ENCODE results near the gene PGM5.
"Not testable (repeated sequence)": the region's sequence is repeated elsewhere in the genome, so short reads cannot be mapped to it uniquely, and the experiment has no call there.

PGM5 gene

DNA sequence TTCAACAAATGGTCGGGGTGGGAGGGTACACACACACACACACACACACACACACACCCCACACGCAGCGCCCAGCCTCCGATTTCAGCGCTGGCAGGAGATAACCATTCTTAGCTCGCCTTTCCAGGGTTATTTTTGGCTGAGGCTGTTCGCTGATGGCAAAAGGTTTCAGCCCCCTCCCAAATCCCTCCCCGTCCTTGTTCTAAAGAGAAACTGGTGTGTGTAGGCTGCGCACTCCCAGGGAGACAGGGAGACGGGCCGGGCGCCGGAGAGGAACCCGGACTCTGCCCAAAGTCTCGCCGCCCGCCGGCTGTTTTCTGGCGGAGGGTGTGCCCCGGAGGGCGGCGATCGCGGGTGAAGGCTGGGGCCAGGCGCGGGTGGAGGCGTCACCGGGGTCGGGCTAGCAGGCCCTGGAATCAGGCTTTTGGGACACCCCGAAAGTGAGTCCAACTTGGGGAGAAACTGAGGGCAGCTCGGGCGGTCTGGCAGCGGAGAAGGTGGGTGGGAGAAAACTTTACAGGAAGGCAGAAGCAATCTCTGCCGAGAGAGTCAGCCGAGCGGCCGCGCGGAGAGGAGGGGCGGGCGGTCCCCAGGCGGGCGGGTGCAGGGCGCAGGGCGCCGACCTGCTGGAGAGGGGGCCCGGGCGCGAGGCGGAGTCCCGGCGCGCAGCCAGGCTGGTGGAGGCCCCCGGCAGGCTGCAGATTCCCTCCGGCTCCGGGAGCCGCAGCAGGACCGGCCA is at the start of gene PGM5:
TSS of gene PGM5 (plus strand) at position 232 of the 739 bp plus-strand sequence. CDS start 517 bp downstream, outside the sequence.
- not testable (repeated sequence) for DNase-seq

DNA sequence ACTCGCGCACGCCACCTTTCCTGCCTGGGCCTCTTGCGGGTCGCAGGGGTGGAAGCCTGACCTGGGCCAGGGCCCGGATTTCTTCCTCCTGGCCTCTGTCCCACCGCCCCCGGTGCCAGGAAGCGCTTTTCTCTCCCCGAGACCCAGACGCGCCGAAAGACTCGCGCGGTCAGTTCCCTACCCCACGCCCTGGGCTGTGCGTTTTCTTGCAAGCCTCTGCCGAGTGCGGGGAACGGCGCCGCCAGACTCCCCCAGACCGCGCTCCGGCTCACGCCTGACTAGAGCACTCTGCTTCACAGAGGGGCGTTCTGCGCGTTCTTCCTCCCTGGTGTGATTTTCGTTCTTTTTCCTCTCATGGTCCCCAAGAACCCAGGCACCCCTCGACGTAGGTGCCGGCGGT is 49.3 kb upstream of the PGM5 start:
- not testable (repeated sequence) for DNase-seq

- DNase-seq: not testable (repeated sequence)
Measured at GRCh38 chr9:68307654-68308053, 48.8 kb upstream of the PGM5 start.

DNA sequence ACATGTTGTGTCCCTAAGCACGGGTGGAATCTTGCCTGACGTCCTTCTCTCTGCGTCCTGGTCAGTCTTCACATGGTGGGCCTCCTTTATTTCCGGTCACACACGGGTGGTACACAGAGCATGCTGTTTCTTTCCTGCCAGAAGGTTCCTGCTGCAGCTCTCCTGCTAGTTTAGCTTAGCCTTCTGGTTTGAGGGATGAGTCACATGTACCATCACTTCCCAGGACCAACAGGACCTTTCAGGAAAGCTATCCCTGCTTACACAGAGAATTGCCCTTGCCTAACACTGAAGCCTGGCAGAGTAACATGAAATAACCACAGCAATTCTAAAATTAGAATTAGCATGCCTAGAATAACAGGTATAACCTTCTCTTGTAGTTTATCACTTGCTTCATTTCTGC is 45.2 kb upstream of the PGM5 start:
- DNase-seq: not testable (repeated sequence)

GRCh38 chr9:68318209-68318608 is 38.2 kb upstream of the PGM5 start:
- not testable (repeated sequence) for DNase-seq

- DNase-seq: not testable (repeated sequence)
Measured at GRCh38 chr9:68323749-68324148, 32.7 kb upstream of the PGM5 start.

GRCh38 chr9:68324518-68324917 is 31.9 kb upstream of the PGM5 start:
- DNase-seq: not testable (repeated sequence)

- not testable (repeated sequence) for DNase-seq
Measured at GRCh38 chr9:68329106-68329505, 27.3 kb upstream of the PGM5 start.

DNA sequence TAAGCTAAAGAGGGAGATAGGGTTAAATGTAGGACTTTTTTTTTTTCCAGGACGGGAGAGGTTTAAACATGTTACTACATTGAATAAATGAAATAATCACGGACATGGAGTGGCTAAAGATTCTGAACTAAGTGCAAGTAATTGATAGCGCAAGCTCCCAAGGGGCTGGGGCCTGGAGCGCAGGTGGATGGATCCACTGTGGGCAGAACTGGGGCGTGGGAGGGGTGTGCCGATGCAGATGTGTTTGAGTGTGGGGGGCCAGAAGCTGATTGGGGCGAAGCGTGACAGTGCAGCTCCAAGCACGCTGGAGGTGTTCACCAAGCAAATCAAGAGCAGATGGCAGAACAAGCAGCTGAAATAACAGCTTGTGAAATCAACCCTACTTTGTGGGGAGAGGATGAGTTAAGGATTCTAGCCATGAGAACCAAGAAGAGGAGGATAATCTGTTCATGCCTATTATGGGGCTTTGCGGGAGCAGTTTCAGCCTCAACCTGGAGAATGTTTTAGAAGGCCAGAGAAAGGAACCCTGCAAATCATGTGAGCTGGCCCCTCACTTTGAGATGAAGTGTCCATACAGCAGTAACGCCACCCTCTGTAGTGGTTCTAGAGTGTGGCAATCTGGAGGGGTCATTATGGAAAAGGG is 25.8 kb upstream of the PGM5 start:
- DNase-seq: not testable (repeated sequence)

DNA sequence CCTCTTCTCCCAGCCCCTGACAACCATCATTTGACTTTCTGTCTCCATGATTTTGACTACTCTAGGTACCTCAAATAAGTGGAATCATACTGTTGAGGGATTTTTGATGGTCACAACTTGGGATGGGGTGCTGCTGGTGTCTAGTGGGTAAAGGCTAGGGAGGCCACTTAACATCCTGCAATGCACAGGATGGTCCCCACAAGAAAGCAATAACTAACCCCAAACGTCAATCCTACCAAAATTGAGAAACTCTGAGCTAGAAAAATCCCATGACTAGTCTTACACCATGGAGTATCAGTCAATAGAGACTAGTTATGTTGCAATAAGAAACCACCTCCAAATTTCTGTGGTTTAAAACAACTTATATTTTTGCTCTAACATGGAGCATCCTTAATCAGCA is 24.3 kb upstream of the PGM5 start:
- DNase-seq: not testable (repeated sequence)

DNA sequence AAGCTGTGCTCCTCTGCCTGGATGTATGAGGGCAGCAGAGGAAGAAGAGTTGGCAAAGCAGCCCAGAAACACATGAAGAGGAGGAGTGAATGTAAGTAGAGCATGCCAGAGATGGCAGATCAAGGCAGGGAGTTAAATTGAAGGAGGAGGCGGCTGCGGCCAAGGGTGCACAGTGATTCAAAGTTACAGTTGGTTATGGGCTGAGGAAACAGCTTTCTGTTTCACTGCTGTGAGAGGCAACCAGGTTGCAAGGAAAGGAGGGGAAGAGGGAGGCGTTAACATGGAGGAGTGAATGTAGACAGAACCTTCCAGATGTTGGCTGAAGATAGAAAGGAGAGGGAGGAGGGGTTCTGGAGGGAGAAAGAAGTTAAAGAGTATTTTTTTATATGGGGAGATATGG is 20.5 kb upstream of the PGM5 start:
- not testable (repeated sequence) for DNase-seq

DNA sequence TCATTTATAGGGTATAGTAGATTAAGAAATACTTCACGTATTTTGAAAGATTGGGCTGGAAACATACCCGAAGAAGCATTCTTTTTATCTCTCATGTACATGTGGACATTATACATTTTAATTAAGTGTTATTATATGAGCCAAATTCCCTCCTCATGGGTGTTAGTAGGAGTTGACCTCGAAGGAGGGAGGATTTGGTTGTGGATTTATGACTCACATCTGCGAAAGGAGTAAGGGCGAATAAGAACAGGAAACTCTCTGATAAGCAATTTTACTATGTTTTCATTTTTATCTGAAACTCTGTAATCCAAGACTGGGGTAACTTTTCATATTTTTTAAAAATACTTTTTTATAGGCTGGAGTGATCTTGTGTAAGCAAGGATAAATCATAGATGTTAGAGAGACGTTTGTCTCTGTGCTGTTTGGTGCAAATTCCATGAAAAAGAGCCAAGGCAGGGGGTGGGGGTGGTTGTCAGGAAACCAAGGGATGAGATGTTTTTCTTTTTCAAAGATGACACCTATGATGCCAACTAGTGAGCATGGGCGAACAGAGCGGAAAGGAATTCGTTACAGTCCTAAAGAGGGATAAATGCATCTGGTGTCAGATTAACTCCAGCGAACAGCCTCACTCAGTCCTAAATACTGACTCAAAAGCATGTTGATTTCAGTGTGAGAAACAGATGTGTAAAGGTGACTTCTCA is 19.6 kb upstream of the PGM5 start:
- not testable (repeated sequence) for DNase-seq

DNA sequence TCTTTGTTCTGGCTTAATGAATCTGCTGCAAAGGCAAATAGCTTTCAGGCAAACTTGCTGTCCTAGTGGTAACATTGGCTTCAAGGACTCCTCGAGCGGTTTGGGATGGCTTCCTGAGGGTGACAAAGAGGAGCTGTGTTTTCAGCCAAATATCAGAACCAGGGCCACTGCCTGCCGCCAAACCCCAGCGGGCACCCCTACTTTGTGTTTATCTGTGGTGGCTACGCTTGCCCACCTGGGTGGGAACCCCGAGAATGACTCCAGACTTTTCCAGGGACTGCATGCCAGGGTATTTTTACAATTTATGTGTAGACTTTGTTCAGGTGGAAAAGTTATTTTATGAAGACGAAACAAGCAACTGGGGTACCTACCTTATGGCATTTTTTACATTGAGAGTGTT is 18.4 kb upstream of the PGM5 start:
- not testable (repeated sequence) for DNase-seq

- not testable (repeated sequence) for DNase-seq
Measured at GRCh38 chr9:68342265-68343025, 14.0 kb upstream of the PGM5 start.

DNA sequence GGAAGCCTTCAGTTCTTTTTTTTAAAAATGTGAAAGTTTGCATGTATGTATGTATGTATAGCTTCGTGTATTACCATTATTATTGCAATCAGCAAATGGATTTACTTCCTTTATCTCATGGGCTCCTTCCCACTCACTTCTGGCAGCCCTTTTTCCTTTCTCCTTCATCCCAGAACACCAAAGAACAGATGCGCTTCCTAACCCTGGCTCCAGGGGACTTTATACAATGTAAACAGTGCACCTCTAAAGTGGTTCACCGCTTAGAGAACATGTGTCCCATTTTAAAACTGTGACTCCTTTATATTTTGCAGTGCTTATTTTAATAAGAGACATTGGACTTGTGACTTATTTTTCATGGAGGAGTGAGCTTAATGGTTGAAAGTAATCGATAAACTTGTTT is 13.2 kb upstream of the PGM5 start:
- not testable (repeated sequence) for DNase-seq

DNA sequence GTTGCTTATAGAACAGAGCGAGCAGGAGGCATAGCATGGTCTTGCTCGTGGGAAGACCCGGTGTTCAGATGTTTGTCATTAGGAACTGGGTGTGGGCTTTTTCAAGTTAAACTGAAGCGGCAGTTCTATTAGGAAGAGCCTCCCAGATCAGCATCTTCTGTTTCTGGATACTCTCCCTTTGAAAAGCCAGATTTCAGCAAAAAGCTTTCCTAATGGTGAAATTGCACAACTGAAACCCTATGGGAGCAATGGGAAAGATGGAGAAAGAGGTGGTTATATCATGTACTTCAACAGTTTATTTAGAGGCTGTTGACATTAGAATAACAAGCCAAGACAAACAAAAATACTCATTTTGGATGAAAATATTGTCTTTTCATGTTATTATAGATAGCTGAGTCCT is 12.4 kb upstream of the PGM5 start:
- not testable (repeated sequence) for DNase-seq

- not testable (repeated sequence) for DNase-seq
Measured at GRCh38 chr9:68351689-68352088, 4.7 kb upstream of the PGM5 start.

DNA sequence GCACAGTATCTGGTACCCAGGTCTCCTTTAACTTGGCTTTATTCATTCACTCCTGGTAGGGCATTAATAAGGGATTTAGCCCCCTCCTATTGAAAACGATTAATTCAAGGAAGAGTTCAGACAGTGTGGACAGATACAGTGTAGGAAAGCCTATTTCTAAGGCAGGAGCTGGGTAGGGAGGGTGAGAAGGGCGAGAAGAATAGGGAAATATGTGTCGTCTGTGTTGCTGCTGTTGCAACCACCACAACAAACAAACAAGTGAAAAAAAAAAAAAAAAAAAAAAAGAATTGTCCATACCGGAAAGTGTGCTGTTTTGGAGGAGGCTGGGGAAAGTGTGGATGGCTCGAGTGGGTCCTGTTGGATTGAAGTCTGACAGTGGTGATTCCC is 425 bp upstream of the PGM5 start:
- not testable (repeated sequence) for DNase-seq

GRCh38 chr9:68357119-68357714 is 806 bp downstream of the PGM5 start:
- not testable (repeated sequence) for DNase-seq

DNA sequence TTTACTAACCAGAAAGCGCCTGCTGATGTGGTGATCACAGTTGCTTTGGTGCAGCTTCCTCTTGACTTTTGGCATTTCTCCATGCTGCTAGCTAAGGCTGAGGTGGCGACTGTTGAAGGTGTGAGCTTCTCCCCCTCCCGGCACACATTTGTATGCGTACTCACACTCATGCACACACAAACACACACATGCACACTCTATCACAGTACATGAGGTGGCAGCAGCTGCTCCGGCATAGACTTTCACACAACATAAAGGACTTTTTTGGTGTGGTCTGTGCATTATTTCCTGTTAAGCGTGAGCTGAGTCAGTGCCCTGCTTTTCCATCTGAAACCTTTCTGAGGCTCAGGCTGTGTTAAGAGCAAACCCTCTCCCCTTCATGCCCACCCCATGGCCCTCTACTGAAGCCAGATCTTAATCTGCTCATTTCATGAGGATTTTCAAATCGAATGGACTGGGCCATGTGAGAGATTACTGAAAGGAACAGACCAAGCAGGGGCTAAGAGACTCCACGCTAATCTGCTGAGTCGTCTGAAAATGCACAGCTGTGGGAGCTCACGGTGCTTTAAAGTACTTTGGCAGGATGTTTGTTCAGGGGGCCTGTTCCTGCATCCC is 10.6 kb downstream of the PGM5 start:
- not testable (repeated sequence) for DNase-seq

DNA sequence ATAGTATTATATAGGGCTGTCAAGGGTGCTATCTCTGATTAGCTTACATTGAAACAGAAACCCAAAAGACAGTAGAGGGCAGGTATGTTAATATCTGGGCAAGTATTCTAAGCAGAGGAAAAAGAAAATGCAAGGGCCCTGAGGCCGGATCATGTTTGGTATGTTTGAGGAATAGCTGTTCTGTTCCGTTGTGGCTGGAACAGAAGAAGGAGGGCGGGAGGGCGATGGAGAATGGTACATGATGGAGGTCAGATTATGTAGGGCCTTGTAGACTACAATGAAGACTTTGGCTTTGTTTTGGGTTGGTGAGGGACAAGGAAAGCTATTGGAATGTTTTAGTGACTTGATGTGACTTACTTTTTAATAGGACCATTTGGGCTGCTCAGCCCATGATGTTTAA is 19.4 kb downstream of the PGM5 start:
- not testable (repeated sequence) for DNase-seq

GRCh38 chr9:68377723-68378122 is 21.3 kb downstream of the PGM5 start:
- DNase-seq: not testable (repeated sequence)

All from NCI-H526 treated with DMSO at 0.1 percent for 48 hours (cell line).